CD4-positive, alpha-beta T cell treated with Interleukin-2 at 100 ng/mL for 4 hours (primary cell): ENCODE measurements around the gene SERPIND1.

Source experiments
- DNase-seq: peaks from one replicate; pipeline ENCODE4 v3.0.0-alpha.2; 2020; ENCODE audit warnings: low spot score

The SERPIND1 gene

DNA sequence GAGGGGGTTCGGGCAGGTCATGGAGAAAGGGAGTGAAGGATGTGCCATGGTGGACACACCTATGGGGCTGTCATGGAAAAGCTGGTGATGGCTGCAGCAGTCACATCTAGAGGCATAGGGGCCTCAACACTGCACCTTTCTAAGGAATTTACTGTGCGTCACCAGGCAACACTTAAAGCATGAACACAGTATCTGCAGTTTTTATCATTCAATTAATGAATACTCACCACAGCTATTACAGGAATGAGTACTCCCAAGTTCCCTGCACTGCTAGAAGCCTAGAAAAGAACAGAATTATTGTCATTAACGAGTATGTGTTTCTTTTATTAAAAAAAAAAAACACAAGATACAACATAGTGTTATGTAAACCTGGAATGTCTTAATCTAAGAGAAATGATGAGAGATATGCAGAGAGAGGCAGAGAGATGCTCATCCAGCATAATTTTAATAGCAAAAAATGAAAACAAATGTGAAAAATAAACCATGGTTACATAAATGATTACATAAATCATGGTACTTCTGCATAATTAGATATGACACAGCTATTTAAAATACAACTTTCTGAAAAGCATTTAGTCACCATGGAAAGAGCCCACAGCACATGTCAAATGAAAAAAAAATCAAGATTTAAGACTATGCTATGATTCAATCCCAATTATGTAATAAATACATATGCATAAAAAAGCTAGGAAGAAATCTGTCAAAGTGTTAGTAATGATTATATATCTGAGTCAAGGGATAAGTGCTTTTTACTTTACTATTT lies 19.2 kb downstream of the SERPIND1 start:
- no peak for DNase-seq

- no peak for DNase-seq
These were observed 20.1 kb downstream of the SERPIND1 start for GRCh38 chr22:20793748-20794649.

GRCh38 chr22:20794650-20795413 lies 20.9 kb downstream of the SERPIND1 start:
- no peak for DNase-seq

- DNase-seq = no peak
These were observed 22.8 kb downstream of the SERPIND1 start for GRCh38 chr22:20796731-20797130.

- DNase-seq = no peak
These were observed 24.3 kb downstream of the SERPIND1 start for GRCh38 chr22:20798218-20798617.

- DNase-seq = no peak
These were observed 25.1 kb downstream of the SERPIND1 start for GRCh38 chr22:20798974-20799373.

DNA sequence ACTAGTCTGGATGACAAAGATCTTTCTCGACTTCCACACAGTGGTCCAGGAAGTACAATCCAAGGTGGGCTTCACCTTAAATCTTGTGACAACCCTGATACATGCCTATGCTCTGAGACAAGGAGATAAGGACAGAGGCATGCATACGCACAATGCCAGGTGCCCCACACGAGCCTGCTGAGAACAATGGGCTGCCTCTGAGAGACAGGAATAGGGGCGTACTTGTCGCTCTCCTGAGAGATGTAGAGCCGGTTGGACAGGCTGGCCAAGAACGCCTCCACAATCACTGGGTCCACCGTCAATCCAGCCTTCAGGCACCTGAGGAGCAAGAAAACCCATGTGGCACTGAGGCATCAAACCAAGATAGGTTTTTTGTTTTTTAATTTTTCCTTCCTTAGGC lies 25.5 kb downstream of the SERPIND1 start:
- no peak for DNase-seq

GRCh38 chr22:20802452-20802851 lies 28.5 kb downstream of the SERPIND1 start:
- no peak for DNase-seq

GRCh38 chr22:20802922-20803553 lies 29.1 kb downstream of the SERPIND1 start:
- no peak for DNase-seq

DNA sequence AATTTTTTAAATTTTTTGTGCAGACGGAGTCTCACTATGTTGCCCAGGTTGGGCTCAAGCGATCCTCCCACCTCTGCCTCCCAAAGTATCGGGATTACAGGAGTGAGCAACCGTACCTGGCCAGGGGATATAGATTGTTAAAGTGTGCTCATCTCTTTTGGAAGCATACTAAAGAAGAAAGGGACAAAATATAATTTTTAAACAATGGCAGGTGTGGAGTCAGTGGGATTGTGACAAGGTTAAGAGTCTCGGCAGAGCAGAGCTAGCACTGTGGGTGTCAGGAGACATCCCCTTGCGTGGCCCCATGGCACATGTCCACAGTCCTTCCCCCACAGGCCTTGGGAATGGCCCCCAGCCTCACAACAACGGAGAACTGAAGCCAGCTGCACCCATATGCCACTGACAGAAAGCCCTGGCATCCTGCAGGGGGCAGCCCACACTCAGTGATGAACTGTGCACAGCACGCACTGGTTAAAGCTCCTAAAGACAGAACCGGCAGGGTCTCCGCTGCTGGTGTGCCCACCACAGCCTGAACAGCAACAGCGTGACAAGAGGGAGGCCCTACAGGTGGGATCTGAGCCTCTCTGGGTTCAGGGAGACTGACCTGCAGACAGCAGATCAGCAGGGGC lies 29.9 kb downstream of the SERPIND1 start:
- peak; percentile 17 for DNase-seq

GRCh38 chr22:20804650-20805049 lies 30.7 kb downstream of the SERPIND1 start:
- DNase-seq = no peak

- no peak for DNase-seq
These were observed 32.1 kb downstream of the SERPIND1 start for GRCh38 chr22:20805972-20806471.

DNA sequence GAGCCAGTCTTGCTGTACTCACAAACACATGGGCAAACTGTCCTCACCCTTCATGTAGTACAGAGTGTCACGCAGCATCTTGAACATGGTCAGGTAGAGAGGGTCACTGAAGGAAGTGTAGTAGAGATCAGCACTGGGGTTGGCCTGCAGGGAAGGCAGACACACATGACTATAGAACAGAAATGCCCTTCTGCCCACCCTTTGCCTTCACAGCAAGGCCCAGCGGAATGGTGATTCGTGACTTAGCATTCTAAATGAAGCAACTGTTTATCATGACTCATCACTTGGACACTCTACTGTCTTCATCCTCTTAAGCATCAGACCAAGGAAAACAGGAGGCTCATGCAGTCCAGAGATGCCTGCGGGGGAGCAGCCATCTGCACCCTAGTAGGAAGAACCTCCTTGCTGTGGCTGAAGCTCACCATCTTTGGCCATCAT lies 33.4 kb downstream of the SERPIND1 start:
- DNase-seq = no peak

DNA sequence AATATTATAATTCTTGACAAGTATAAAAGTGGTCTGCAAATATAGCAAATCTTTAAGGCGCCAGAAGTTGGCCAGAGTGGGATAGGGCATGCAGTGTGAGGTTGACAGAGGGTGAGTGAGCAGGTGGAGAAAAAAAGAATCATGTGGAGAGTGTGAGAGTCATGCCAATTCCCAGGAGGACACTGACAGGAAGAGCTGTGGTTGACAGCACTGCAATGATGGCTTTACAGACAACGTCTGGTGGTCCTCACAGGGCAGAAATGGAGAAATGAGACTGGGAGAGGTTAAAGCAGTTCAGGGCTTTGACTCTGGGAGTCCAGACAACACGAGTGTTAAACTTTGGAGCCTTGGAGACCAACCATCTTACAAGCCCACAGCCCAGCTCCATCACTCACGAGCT lies 34.9 kb downstream of the SERPIND1 start:
- DNase-seq = no peak

GRCh38 chr22:20809538-20810185 lies 35.7 kb downstream of the SERPIND1 start:
- DNase-seq = no peak

GRCh38 chr22:20810645-20811044 lies 36.7 kb downstream of the SERPIND1 start:
- DNase-seq = no peak

GRCh38 chr22:20811171-20811570 lies 37.3 kb downstream of the SERPIND1 start:
- DNase-seq = no peak

DNA sequence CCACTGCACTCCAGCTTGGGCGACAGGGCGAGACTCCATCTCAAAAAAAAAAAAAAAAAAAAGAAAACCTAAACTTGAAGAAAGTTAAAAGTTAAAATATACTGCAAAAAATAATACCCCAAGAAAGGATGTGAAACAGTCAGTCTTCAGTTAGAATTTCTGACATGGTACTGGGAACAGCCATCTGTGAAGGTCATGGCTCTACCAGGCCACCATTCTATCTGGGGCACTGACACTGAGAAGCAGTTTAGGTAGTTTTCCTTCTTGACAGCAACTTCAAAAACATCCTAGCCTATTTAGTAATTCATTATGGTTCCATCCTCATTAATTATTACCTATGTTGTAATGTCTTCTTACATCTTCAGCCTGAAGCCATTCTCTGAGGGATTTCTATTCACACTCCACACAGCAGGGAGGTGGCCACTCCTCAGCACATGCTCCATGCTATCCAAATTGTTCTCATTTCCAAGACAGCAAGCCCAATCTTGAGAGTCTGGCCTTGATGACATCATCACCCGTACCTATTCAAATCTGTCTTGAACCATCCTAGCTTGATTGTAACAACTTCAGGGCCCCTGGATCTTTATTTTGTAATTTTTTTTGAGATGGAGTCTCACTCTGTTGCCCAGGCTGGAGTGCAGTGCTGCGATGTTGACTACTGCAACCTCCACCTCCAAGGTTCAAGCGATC lies 38.2 kb downstream of the SERPIND1 start:
- DNase-seq = no peak

DNA sequence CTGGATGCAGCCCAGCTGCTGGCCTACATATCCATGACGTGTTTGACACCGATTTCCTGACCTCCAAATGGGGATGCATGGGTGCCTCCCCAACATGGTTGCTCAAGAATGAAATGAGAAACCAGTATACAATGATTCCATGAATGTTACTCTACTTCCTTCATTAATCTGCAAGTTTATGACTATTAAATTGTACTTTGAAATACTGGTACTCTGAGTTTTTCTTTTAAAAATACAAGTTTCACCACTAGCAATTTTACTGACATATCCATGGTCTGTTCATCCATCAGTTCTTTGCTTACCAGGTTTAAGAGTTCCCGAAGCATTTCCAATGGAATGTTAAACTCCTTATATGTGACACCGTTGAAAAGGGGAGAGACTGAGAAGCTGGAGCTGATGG lies 39.1 kb downstream of the SERPIND1 start:
- no peak for DNase-seq

DNA sequence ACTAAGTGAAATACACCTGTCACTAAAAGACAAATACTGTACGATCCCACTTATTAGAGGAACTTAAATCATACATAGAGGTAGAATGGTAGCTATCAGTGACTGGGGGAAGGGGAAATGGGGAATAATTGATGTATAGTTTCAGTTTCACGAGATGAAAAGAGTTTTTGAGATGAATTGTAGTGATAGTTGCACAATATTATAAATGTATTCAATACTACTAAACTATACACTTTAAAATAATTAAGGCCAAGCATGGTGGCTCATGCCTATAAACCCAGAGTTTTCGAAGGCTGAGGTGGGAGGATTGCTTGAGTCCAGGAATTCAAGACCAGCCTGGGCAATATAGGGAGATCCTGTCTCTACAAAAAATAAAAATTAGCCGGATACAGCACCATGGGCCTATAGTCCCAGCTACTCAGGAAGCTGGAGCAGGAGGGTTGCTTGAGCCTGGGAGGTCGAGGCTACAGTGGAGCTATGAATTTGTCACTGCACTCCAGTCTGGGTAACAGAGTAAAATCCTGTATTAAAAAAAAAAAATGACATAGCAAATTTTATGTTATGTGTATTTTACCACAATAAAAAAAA lies 40.4 kb downstream of the SERPIND1 start:
- DNase-seq = no peak
